ENCODE measurements around the gene MUTYH. TPM values are rescaled to one million over a fixed set of nuclear protein-coding genes. Genes with fewer than 3 reads are reported as not detected.

MUTYH gene
- total and polyA plus RNA-seq, 9 of the 15 experiments (the other 6 are each of a cell fraction or from before 2014, with no cell fraction given): 3.4 to 53.5 (median 29.0) TPM

DNA sequence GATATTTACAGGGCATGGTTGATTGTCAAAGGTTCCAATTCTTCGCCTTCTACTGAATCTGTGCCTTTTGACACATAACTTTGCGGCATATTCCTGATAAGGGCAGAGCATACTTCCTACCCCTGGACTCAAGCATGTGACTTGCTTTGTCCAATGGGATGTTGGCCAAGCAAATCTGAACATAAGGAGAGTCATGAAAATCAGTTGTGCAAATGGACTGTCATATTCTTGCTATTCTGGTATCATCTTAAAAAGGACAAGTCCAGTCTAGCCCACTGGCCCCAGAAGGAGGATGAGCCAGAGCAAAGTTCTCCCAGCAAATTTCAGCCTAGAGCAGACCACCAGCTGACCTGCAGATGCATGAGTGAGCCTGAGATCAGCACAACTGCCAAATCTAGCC lies 41.0 kb upstream of the MUTYH start:
- Histone ChIP-seq H3K9ac (ENCODE audit: insufficient read depth in 1 of 2, low read depth in 2 of 2, low read length in 2 of 2) (no peak overlapping the region), H3K79me2 (ENCODE audit: control insufficient read depth, insufficient read depth, low read length) (no peaks in the 10 kb centered on the region), H3K9me1 (ENCODE audit: control insufficient read depth, insufficient read depth, low read length) (no peaks in the 10 kb centered on the region), H4K20me1 (replicated peaks; ENCODE audit: control insufficient read depth, insufficient read depth, low read length) (no peaks in the 10 kb centered on the region), H3K36me3 (ENCODE audit: control insufficient read depth, insufficient read depth, low read length) (no peaks in the 10 kb centered on the region), H3K27ac (ENCODE audit: extremely low read depth, low read depth, low read length) (no peak overlapping the region), H3K4me3 (no peak overlapping the region), H3K4me1 (replicated peaks in 1 of 2; ENCODE audit: control insufficient read depth in 2 of 2, insufficient read depth in 2 of 2, low read length in 2 of 2) (no peaks in the 10 kb centered on the region), H3K9me3 (replicated peaks; ENCODE audit: control insufficient read depth, insufficient read depth, low read depth, low read length) (no peaks in the 10 kb centered on the region), H2AFZ (ENCODE audit: low read depth, low read length) (no peak overlapping the region), H3K4me2 (ENCODE audit: insufficient read depth, low read length) (no peak overlapping the region), H3K27me3 (ENCODE audit: control insufficient read depth in 2 of 2, insufficient read depth in 2 of 2, low read length in 2 of 2) (no peaks in the 10 kb centered on the region; a peak in 1 of 5 replicates)
- 11% methylated on average over 2 of the region's 2 CpGs for WGBS (ENCODE audit: insufficient coverage, low coverage, missing lambda C conversion rate)
- CTCF ChIA-PET (ENCODE audit: low intra/inter-chr PET ratio): interaction anchor here (0.6 kb wide), 1 partner anchor 39 kb away, joined by 3 read pairs; no protein-coding TSS in a partner anchor
- peak; percentile 51 for FAIRE-seq
- in situ Hi-C loops (cut with MboI): no loop called here
- no TSS peak for BruUV-seq (replicated peaks)
- intact Hi-C loops (cut with micrococcal nuclease): no loop called here
- DNase-seq (ENCODE audit: extremely low read depth in 1 of 4, low spot score in 3 of 4): peak in 3 of 4 experiments; percentile 24 to 41 (median 27)
- POLR2A ChIA-PET: no interaction called here
- ATAC-seq: peak; percentile 83
- TF ChIP-seq, protein P1, sequence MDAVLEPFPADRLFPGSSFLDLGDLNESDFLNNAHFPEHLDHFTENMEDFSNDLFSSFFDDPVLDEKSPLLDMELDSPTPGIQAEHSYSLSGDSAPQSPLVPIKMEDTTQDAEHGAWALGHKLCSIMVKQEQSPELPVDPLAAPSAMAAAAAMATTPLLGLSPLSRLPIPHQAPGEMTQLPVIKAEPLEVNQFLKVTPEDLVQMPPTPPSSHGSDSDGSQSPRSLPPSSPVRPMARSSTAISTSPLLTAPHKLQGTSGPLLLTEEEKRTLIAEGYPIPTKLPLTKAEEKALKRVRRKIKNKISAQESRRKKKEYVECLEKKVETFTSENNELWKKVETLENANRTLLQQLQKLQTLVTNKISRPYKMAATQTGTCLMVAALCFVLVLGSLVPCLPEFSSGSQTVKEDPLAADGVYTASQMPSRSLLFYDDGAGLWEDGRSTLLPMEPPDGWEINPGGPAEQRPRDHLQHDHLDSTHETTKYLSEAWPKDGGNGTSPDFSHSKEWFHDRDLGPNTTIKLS (IDR thresholded peaks at IDR 0.05; ENCODE audit: borderline replicate concordance, low read depth): no peak
- TF ChIP-seq KAT7 (CRISPR knock-in tag; IDR thresholded peaks at IDR 0.05; ENCODE audit: borderline replicate concordance): no peak
- TF ChIP-seq ZNF507 (tag; conservative IDR thresholded peaks at IDR 0.05): no peak
- TF ChIP-seq RAD51 (IDR thresholded peaks at IDR 0.05; ENCODE audit: borderline replicate concordance, low read depth): peak; percentile 66
- TF ChIP-seq, protein P2, sequence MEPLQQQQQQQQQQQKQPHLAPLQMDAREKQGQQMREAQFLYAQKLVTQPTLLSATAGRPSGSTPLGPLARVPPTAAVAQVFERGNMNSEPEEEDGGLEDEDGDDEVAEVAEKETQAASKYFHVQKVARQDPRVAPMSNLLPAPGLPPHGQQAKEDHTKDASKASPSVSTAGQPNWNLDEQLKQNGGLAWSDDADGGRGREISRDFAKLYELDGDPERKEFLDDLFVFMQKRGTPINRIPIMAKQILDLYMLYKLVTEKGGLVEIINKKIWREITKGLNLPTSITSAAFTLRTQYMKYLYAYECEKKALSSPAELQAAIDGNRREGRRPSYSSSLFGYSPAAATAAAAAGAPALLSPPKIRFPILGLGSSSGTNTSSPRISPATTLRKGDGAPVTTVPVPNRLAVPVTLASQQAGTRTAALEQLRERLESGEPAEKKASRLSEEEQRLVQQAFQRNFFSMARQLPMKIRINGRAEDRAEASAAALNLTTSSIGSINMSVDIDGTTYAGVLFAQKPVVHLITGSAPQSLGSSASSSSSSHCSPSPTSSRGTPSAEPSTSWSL (CRISPR knock-in tag; IDR thresholded peaks at IDR 0.05; ENCODE audit: borderline replicate concordance): no peak
- TF ChIP-seq ZNF384 (IDR thresholded peaks at IDR 0.05; ENCODE audit: low read depth, low read length): no peak
- TF ChIP-seq, protein P3, sequence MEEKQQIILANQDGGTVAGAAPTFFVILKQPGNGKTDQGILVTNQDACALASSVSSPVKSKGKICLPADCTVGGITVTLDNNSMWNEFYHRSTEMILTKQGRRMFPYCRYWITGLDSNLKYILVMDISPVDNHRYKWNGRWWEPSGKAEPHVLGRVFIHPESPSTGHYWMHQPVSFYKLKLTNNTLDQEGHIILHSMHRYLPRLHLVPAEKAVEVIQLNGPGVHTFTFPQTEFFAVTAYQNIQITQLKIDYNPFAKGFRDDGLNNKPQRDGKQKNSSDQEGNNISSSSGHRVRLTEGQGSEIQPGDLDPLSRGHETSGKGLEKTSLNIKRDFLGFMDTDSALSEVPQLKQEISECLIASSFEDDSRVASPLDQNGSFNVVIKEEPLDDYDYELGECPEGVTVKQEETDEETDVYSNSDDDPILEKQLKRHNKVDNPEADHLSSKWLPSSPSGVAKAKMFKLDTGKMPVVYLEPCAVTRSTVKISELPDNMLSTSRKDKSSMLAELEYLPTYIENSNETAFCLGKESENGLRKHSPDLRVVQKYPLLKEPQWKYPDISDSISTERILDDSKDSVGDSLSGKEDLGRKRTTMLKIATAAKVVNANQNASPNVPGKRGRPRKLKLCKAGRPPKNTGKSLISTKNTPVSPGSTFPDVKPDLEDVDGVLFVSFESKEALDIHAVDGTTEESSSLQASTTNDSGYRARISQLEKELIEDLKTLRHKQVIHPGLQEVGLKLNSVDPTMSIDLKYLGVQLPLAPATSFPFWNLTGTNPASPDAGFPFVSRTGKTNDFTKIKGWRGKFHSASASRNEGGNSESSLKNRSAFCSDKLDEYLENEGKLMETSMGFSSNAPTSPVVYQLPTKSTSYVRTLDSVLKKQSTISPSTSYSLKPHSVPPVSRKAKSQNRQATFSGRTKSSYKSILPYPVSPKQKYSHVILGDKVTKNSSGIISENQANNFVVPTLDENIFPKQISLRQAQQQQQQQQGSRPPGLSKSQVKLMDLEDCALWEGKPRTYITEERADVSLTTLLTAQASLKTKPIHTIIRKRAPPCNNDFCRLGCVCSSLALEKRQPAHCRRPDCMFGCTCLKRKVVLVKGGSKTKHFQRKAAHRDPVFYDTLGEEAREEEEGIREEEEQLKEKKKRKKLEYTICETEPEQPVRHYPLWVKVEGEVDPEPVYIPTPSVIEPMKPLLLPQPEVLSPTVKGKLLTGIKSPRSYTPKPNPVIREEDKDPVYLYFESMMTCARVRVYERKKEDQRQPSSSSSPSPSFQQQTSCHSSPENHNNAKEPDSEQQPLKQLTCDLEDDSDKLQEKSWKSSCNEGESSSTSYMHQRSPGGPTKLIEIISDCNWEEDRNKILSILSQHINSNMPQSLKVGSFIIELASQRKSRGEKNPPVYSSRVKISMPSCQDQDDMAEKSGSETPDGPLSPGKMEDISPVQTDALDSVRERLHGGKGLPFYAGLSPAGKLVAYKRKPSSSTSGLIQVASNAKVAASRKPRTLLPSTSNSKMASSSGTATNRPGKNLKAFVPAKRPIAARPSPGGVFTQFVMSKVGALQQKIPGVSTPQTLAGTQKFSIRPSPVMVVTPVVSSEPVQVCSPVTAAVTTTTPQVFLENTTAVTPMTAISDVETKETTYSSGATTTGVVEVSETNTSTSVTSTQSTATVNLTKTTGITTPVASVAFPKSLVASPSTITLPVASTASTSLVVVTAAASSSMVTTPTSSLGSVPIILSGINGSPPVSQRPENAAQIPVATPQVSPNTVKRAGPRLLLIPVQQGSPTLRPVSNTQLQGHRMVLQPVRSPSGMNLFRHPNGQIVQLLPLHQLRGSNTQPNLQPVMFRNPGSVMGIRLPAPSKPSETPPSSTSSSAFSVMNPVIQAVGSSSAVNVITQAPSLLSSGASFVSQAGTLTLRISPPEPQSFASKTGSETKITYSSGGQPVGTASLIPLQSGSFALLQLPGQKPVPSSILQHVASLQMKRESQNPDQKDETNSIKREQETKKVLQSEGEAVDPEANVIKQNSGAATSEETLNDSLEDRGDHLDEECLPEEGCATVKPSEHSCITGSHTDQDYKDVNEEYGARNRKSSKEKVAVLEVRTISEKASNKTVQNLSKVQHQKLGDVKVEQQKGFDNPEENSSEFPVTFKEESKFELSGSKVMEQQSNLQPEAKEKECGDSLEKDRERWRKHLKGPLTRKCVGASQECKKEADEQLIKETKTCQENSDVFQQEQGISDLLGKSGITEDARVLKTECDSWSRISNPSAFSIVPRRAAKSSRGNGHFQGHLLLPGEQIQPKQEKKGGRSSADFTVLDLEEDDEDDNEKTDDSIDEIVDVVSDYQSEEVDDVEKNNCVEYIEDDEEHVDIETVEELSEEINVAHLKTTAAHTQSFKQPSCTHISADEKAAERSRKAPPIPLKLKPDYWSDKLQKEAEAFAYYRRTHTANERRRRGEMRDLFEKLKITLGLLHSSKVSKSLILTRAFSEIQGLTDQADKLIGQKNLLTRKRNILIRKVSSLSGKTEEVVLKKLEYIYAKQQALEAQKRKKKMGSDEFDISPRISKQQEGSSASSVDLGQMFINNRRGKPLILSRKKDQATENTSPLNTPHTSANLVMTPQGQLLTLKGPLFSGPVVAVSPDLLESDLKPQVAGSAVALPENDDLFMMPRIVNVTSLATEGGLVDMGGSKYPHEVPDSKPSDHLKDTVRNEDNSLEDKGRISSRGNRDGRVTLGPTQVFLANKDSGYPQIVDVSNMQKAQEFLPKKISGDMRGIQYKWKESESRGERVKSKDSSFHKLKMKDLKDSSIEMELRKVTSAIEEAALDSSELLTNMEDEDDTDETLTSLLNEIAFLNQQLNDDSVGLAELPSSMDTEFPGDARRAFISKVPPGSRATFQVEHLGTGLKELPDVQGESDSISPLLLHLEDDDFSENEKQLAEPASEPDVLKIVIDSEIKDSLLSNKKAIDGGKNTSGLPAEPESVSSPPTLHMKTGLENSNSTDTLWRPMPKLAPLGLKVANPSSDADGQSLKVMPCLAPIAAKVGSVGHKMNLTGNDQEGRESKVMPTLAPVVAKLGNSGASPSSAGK (IDR thresholded peaks at IDR 0.05): peak; percentile 38

All from K562 (cell line).